HG03097 (cell line): Measurements from ENCODE around the gene GGT6.

Source experiments
- ATAC-seq: cut with Tn5 transposase; IDR thresholded peaks from one replicate; pipeline ENCODE4 v1.9.1; 2021; ENCODE audit not compliant: unreplicated experiment, low FRiP score

Gene GGT6

DNA sequence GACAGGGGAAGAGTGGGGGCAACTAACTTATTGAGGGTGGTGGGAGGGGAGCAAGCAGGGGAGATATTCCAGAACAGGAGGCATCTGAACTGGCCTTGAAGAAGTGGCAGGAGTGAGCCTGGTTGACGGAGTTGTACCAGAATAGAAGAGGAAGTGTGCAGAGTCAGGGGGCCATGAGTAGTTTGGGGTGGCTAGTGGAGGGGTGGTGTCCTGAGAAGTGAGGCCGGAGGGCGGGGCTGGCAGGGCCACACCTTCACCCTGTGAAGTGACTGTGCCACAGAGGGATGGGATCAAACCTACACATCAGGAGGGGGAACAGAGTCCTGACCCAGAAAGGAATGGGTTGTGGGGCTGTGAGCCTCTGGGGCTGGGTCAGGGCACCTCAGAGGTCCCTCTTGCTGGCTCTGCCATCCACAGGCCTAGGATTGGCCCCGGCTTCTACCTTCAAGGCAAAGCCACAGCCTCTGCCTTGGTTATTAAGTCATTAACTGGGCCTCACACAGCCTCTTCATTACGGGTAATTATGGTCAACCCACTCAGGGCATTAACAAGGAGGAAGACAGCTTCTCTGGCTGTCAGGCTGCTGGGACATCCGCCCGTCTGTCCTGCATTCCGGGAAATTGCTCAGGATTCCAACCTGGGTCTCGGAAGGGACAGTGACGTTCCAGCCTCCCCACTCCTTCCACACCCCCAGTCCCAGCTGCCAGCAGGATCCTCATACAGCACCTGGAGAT is 49.0 kb downstream of the GGT6 start:
- ATAC-seq, result no peak

DNA sequence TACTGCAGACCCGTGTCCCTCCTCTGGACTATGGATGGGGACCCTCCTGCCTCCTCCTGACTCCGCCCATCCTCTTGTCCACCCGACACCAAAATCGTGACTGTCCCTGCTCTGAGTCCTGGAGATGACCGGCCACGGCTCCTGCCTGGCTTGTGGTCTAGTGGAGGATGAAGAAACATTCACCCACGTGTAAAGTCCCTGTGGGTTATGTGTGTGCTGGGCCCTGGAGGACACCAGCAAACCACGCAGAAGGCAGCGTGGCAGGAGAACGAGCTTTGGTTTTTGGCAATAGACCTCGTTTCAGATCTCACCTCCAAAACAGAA is 49.8 kb downstream of the GGT6 start:
- no peak for ATAC-seq

DNA sequence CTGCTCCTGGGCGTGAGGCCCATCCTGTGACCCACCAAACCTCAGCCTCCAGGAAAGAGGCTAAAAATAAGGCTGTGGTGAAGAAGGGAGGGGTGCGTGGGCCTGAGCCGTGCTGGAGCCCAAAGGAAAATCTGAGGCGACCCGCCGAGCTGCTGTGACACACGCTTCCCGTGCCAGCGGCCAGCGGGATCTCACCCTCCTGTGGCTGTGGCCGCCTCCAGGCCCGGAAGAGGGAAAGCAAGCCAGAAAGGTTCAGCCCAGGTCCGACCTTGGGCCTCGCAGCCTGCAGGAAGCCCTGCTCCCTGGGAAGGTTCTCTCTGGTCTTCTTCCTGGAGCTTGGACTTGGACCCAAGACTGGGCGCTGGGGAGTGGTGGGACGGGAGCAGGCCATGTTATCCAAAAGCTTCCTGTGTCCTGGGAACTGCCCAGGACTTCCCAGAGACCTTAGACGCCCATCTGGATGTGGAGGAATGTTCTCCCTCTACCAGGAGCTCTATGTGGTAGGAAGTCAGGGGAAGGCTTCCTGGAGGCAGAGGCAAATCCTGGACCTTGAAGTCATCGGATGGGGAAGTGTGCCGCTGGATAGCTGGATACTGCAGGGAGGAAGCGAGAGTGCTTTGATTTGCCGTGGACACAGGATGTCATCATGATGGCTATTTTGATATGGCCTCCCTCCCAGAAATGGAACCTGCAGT is 50.3 kb downstream of the GGT6 start:
- ATAC-seq, result no peak

DNA sequence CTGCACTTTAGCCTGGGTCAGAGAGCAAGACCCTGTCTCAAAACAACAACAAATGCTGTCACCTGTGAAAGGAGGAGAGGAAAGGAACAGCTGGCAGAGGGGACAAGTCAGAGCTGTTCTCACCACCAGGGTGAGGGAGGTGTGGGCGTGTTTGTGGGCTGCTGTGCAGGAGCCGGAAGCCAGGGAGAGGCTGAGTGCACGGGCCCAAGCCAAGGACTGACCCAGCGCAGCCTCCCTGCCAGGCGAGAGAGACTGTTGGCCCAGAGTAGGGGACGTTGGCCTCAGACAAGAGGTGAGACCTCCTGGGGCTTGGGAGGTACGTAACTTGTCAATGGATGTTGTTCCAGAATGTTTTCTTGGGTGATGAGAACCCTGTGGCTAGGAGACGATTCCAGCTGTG is 51.0 kb downstream of the GGT6 start:
- no peak for ATAC-seq

DNA sequence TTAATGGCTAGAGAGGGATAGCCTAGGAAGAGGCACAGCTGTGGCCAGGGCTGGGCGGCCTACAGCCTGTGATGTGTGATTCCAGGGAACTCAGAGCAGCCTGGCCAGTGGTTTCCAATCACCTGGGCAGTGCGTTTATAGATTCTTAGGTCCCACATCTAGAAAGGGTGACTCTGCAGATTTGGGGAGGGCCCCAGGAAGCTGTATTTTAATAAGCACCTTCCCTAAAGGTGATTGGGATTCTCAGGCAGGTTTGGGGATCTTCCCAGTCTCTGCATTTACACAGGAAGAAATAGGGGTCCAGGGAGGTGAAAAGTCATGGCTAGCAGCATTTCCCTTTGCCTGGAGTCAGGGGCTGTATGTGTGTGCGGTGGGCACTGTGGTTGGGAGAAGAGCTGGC is 52.2 kb downstream of the GGT6 start:
- no peak for ATAC-seq

DNA sequence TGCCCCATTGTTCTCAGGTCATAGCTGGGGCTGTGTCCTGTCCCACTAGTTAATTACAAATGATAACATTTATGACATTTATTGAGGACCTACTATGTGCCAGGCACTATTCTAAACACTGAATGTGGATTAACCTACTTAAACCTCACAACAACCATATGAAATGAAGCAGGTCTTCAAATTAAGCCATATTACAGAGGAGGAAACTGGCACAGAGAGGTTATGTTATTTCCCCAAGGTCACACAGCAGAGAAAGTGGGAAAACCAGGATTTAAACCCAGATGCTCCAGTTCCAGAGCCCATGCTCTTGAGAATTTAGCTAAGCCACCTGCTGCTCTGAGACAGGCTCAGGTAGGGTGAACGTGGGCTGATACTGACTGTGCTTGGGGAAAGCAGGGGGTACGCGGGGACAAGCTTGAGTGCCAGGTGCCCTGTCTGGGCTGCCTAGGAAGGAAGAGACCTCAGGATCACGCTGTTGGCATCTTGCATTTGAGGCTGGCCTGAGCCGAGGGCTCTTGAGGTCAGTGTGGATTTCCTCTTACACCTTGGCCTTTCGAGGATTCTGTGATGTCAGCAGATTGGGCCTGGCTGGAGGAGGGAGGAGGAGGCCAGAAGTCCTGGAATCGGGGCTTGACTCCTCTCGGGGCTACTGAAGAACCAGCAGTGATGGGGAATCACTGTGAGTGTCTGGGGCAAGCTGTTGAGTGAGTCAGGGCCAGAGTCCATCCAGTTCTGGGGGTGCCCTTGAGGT is 52.8 kb downstream of the GGT6 start:
- ATAC-seq, result no peak
